ENCODE measurements around the gene RESF1. TPM values are rescaled to one million over a fixed set of nuclear protein-coding genes. Genes with fewer than 3 reads are reported as not detected.

The RESF1 gene
- total RNA-seq = 286 and 299 TPM in 2 replicates

GRCh38 chr12:31959161-31959700 lies at the start of gene RESF1:
RESF1 (plus strand) TSS chr12:31959415; CDS start chr12:31980956, 21,541 bp downstream.
- H3K27ac Mint-ChIP-seq = peak within 1 kb of the TSS; percentile 99
- peaks cover 76% of the 10 kb centered on the region for H3K4me1 Mint-ChIP-seq
- ATAC-seq (ENCODE audit: low read depth) = peak; percentile 87
- no peaks in the 10 kb centered on the region for H3K27me3 Mint-ChIP-seq
- peak; percentile 82 for DNase-seq
- ChIA-PET POLR2A (interaction anchor here (0.6 to 4.2 kb wide), 59 partner anchors 8 to 306 kb away, joined by 3 to 92 read pairs (median 6); partner anchors contain the start of genes AMN1 and ETFBKMT), CTCF (interaction anchor here (0.8 to 1.8 kb wide), 4 partner anchors 63 to 306 kb away, joined by 3 to 4 read pairs (median 4); no protein-coding TSS in a partner anchor)
- H3K36me3 Mint-ChIP-seq (ENCODE audit: low read depth) = peaks cover 55% of the 10 kb centered on the region
- peaks cover 4% of the 10 kb centered on the region for H3K9me3 Mint-ChIP-seq
- H3K4me3 Mint-ChIP-seq = peak within 1 kb of the TSS; percentile 99
- intact Hi-C loops (cut with micrococcal nuclease) = loop anchor here (1.0 to 2.0 kb wide), 14 partner anchors 63 to 556 kb away; partner anchors contain the start of gene ETFBKMT
- TF ChIP-seq CTCF (IDR thresholded peaks at IDR 0.05) = no peak

- ChIA-PET CTCF (no interaction called here), POLR2A (no interaction called here)
- H3K27me3 Mint-ChIP-seq = no peaks in the 10 kb centered on the region
- H3K9me3 Mint-ChIP-seq = peaks cover 9% of the 10 kb centered on the region
- no peak for ATAC-seq (ENCODE audit: low read depth)
- DNase-seq = no peak
- H3K4me1 Mint-ChIP-seq = no peaks in the 10 kb centered on the region
- H3K4me3 Mint-ChIP-seq = no peak overlapping the region
- intact Hi-C loops (cut with micrococcal nuclease) = no loop called here
- H3K27ac Mint-ChIP-seq = no peak overlapping the region
- peaks cover 6% of the 10 kb centered on the region for H3K36me3 Mint-ChIP-seq (ENCODE audit: low read depth)
- no peak for TF ChIP-seq CTCF (IDR thresholded peaks at IDR 0.05)
Measured at GRCh38 chr12:31914927-31915326, 44.3 kb upstream of the RESF1 start.

- ATAC-seq (ENCODE audit: low read depth) (no peak), DNase-seq (no peak)
- no peak for TF ChIP-seq CTCF (IDR thresholded peaks at IDR 0.05)
- intact Hi-C loops (cut with micrococcal nuclease) = no loop called here
- peaks cover 6% of the 10 kb centered on the region for H3K36me3 Mint-ChIP-seq (ENCODE audit: low read depth)
- H3K4me3 Mint-ChIP-seq = no peak overlapping the region
- no peaks in the 10 kb centered on the region for H3K27me3 Mint-ChIP-seq
- CTCF ChIA-PET = no interaction called here
- H3K9me3 Mint-ChIP-seq = peaks cover 9% of the 10 kb centered on the region
- no peaks in the 10 kb centered on the region for H3K4me1 Mint-ChIP-seq
- H3K27ac Mint-ChIP-seq = no peak overlapping the region
- POLR2A ChIA-PET = interaction anchor here (1.2 kb wide), 1 partner anchor 44 kb away, joined by 3 read pairs; the partner anchor contains the start of gene RESF1
Measured at GRCh38 chr12:31915446-31915845, 43.8 kb upstream of the RESF1 start.

GRCh38 chr12:31922341-31923062 lies 36.7 kb upstream of the RESF1 start:
- POLR2A ChIA-PET = interaction anchor here (0.9 kb wide), 1 partner anchor 47 kb away, joined by 3 read pairs; no protein-coding TSS in a partner anchor
- H3K4me1 Mint-ChIP-seq = no peaks in the 10 kb centered on the region
- TF ChIP-seq CTCF (IDR thresholded peaks at IDR 0.05) = no peak
- H3K4me3 Mint-ChIP-seq = no peak overlapping the region
- intact Hi-C loops (cut with micrococcal nuclease) = no loop called here
- CTCF ChIA-PET = no interaction called here
- H3K27ac Mint-ChIP-seq = no peak overlapping the region
- peaks cover 7% of the 10 kb centered on the region for H3K36me3 Mint-ChIP-seq (ENCODE audit: low read depth)
- ATAC-seq (ENCODE audit: low read depth) = no peak
- DNase-seq = no peak
- peaks cover 20% of the 10 kb centered on the region for H3K9me3 Mint-ChIP-seq
- no peaks in the 10 kb centered on the region for H3K27me3 Mint-ChIP-seq

- ATAC-seq (ENCODE audit: low read depth) (no peak), DNase-seq (no peak)
- CTCF ChIA-PET = no interaction called here
- POLR2A ChIA-PET = interaction anchor here (0.9 kb wide), 1 partner anchor 46 kb away, joined by 3 read pairs; no protein-coding TSS in a partner anchor
- Mint-ChIP-seq H3K27me3 (no peaks in the 10 kb centered on the region), H3K4me1 (no peaks in the 10 kb centered on the region), H3K4me3 (no peak overlapping the region), H3K27ac (no peak overlapping the region), H3K36me3 (ENCODE audit: low read depth) (peaks cover 7% of the 10 kb centered on the region), H3K9me3 (peaks cover 20% of the 10 kb centered on the region)
- TF ChIP-seq CTCF (IDR thresholded peaks at IDR 0.05) = no peak
- intact Hi-C loops (cut with micrococcal nuclease) = no loop called here
Measured at GRCh38 chr12:31923063-31923412, 36.2 kb upstream of the RESF1 start.
